GM12865 (cell line): ENCODE measurements around the gene HFE.
"Not testable (repeated sequence)": the region's sequence is repeated elsewhere in the genome, so short reads cannot be mapped to it uniquely, and the experiment has no call there.

Source experiments
- DNase-seq: peaks from one replicate; pipeline ENCODE4 v3.0.0; 2010; ENCODE audit warnings: low read depth
- H3K4me3 ChIP-seq: 2 replicates; pipeline ENCODE4 v1.5.1; 2011; ENCODE audit warnings: mild to moderate bottlenecking, low read depth, low read length, control low read depth
- CTCF ChIP-seq: IDR thresholded peaks from 2 replicates; pipeline ENCODE4 v1.5.1; 2011; ENCODE audit warnings: low read length, control low read depth, low read depth, inconsistent platforms; ENCODE audit not compliant: insufficient read depth; ENCODE audit errors: missing control alignments

The HFE gene

GRCh38 chr6:26045928-26046368 is 41.3 kb upstream of the HFE start:
- TF ChIP-seq CTCF = no peak
- DNase-seq = peak; percentile 84
- peak overlapping the region; percentile 78 for H3K4me3 ChIP-seq

- DNase-seq, H3K4me3 ChIP-seq: not testable (repeated sequence)
Observed at GRCh38 chr6:26047329-26047728, 39.9 kb upstream of the HFE start.

GRCh38 chr6:26048590-26048989 is 38.6 kb upstream of the HFE start:
- no peak for DNase-seq
- no peak for TF ChIP-seq CTCF
- no peak overlapping the region for H3K4me3 ChIP-seq

GRCh38 chr6:26051665-26052310 is 35.4 kb upstream of the HFE start:
- DNase-seq = no peak
- TF ChIP-seq CTCF = no peak

GRCh38 chr6:26052762-26053250 is 34.4 kb upstream of the HFE start:
- not testable (repeated sequence) for DNase-seq
- H3K4me3 ChIP-seq = peak overlapping the region; percentile 71; the same call in 1 of the 2 replicates

More at GRCh38 chr6:26051665-26052310, 35.4 kb upstream of the HFE start:
- no peak overlapping the region for H3K4me3 ChIP-seq

GRCh38 chr6:26053992-26054780 is 33.0 kb upstream of the HFE start:
- peak overlapping the region; percentile 71 for H3K4me3 ChIP-seq
- no peak for TF ChIP-seq CTCF
- DNase-seq = peak; percentile 25

GRCh38 chr6:26054781-26055718 is 32.2 kb upstream of the HFE start:
- no peak for TF ChIP-seq CTCF
- peak overlapping the region; percentile 71 for H3K4me3 ChIP-seq
- DNase-seq = peak; percentile 97
